GM12891 (cell line): ENCODE data around the gene TUT4.

Source experiments
- POLR2A ChIP-seq: IDR thresholded peaks from 2 replicates; pipeline ENCODE4 v1.6.1; 2011; ENCODE audit warnings: low read depth, low read length, control low read depth
- POLR2AphosphoS5 ChIP-seq: IDR thresholded peaks from 2 replicates; pipeline ENCODE4 v1.6.1; 2011; ENCODE audit warnings: low read depth, low read length, control low read depth
- SPI1 ChIP-seq: IDR thresholded peaks from 2 replicates; pipeline ENCODE4 v1.6.1; 2011; ENCODE audit warnings: low read depth, low read length, control low read depth
- TAF1 ChIP-seq: IDR thresholded peaks from 2 replicates; pipeline ENCODE4 v1.6.1; 2011; ENCODE audit warnings: low read depth, low read length, control low read depth

DNA sequence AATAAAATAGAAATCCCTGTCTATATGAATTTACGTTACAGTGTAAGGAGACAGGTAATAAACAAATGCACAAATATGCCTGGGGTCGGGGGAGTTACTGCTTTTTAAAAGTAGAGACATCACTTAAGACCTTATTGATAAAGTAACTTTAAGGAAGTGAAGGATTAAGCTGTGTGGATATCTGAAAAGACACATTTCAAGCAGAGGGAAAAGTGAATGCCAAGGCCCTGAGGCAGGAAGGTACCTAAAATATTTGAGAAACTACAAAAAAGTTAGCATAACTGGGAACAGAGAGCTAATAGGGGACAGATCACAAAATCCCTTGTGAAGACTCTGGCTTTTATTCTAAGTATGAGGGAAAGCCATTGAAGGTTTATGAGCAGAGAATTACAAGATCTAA is 41.5 kb downstream of the TUT4 start:
- TF ChIP-seq POLR2A (no peak), POLR2AphosphoS5 (no peak), SPI1 (no peak), TAF1 (no peak)
